Stomach (tissue), 9 donors: ENCODE results near the gene ART4. TPM values are rescaled to one million over a fixed set of nuclear protein-coding genes. Genes with fewer than 3 reads are reported as not detected.

Source experiments
- DNase-seq, 2 donors: peaks; one replicate each; pipeline versions ENCODE4 v3.0.0 to v3.0.0-alpha.2; 2013 to 2019
- H3K27ac ChIP-seq, 5 donors: fragments of 200-600 bp in 4 of 5; sonication (generic) in 4 of 5; one replicate each; pipeline ENCODE4 v1.5.1; 2013 to 2019; ENCODE audit warnings: mild to moderate bottlenecking in 1 of 5, moderate library complexity in 1 of 5
- H3K27me3 ChIP-seq, 3 donors: fragments of 200-600 bp; sonication (generic); one replicate each; pipeline ENCODE4 v1.5.1; 2017 to 2019; ENCODE audit warnings: mixed run types in 1 of 3
- H3K36me3 ChIP-seq, 4 donors: fragments of 200-600 bp; sonication (generic); 1 replicate in 3 of 4; 2 replicates in 1 of 4; pipeline ENCODE4 v1.5.1; 2016 to 2019
- H3K4me1 ChIP-seq, 4 donors: fragments of 200-600 bp; sonication (generic); one replicate each; pipeline ENCODE4 v1.5.1; 2016 to 2019
- H3K4me3 ChIP-seq, 4 donors: fragments of 200-600 bp; sonication (generic) in 3 of 4; one replicate each; pipeline ENCODE4 v1.5.1; 2016 to 2019; ENCODE audit warnings: mild to moderate bottlenecking in 1 of 4
- H3K9me3 ChIP-seq, 4 donors: fragments of 200-600 bp; sonication (generic); one replicate each; pipeline ENCODE4 v1.5.1; 2016 to 2019
- EP300 ChIP-seq: sonication (generic); formaldehyde crosslinking; IDR thresholded peaks from one replicate; pipeline ENCODE4 v1.6.1; 2017; ENCODE audit warnings: antibody characterized with exemption
- POLR2A ChIP-seq, 4 donors: fragments of 450-650 bp; IDR thresholded peaks; one replicate each; pipeline ENCODE4 v1.6.1; 2016; ENCODE audit warnings: antibody characterized with exemption in 4 of 4, control low read depth in 2 of 4, mild to moderate bottlenecking in 1 of 4, moderate library complexity in 1 of 4
- POLR2AphosphoS5 ChIP-seq, 3 donors: sonication (generic); formaldehyde crosslinking; IDR thresholded peaks; one replicate each; pipeline ENCODE4 v1.6.1; 2016; ENCODE audit warnings: antibody characterized with exemption in 3 of 3
- WGBS, 5 donors: extraction: QIAGEN DNeasy Blood & Tissue Kit in 3 of 5; methylation state at CpG; one replicate each; pipeline versions ENCODE4 v1.1.5 to v1.1.7; 2013 to 2018; 5-methylcytosine and 5-hydroxymethylcytosine counted together
- intact Hi-C: fragments of 100-400 bp; cut with DNase I; formaldehyde crosslinking; loops from one replicate; pipeline ENCODE4 v1.15.1; 2023; ENCODE audit warnings: low total_unique reads
- polyA plus RNA-seq, 3 donors: library from polyadenylated mRNA; stranded (reverse); fragments of 200-250 nt; gene quantifications; one replicate each; pipeline ENCODE4 v1.2.3, GENCODE V29; 2013
- total RNA-seq, 5 donors: library from RNA; depleted of rRNA; stranded (reverse); fragments of >200 nt; gene quantifications; one replicate each; pipeline versions ENCODE4 v1.1.0 to v1.2.3, GENCODE V29; 2014 to 2016
- TF ChIP-seq, protein P1 (sequence below), 7 experiments: fragments of 450-650 bp in 4 of 7; fragments of 200-600 bp in 3 of 7; sonication (generic) in 3 of 7; IDR thresholded peaks; one replicate each; pipeline ENCODE4 v1.5.1; 2016 to 2019; ENCODE audit warnings: antibody characterized with exemption in 7 of 7, control low read depth in 2 of 7, mild to moderate bottlenecking in 1 of 7
- donor health status: healthy with polysubstance abuse.
- donor health status: Bipolar disorder and iron deficiency.
- donor health status: healthy.

Gene ART4
- total and polyA plus RNA-seq, 8 donors: 0.03 to 2.0 (median 1.2) TPM; not detected in 4

DNA sequence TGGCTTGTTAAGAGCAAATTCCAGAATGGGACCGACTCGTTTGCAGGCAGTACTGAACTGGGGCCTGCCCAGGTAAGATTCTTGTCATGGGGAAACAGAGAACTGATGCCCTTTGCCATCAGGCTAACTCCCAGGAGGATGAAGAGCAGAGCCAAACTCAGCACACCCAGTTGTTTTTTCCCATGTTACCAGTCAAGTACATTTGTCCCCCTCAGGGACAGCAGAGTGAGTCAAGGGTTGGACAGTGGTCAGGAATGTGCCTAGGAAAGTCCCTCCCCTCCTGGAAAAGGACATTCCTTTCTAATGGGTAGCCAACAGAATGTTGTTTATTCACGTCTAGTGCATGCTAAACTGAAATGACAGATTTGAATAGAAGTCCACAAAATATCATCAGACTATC is 1.6 kb downstream of the ART4 start:
- H3K36me3 ChIP-seq: no peaks in the 10 kb centered on the region
- TF ChIP-seq POLR2AphosphoS5 (IDR thresholded peaks at IDR 0.05) (peak; percentile 49 to 69 (median 57)), POLR2A (IDR thresholded peaks at IDR 0.05) (no peak)
- intact Hi-C loops: no loop called here
- DNase-seq: peak in 1 of 2 donors; percentile 67
- H3K4me3 ChIP-seq: no peak overlapping the region
- peak overlapping the region in 4 of 5 donors; percentile 21 to 57 (median 42) for H3K27ac ChIP-seq
- 34 to 50% (median 41%) methylated on average over 3 of the region's 3 CpGs for WGBS, 5 donors
- H3K27me3 ChIP-seq: no peaks in the 10 kb centered on the region
- H3K4me1 ChIP-seq: peaks cover 10 to 48% (median 34%) of the 10 kb centered on the region in 4 donors
- no peaks in the 10 kb centered on the region for H3K9me3 ChIP-seq

DNA sequence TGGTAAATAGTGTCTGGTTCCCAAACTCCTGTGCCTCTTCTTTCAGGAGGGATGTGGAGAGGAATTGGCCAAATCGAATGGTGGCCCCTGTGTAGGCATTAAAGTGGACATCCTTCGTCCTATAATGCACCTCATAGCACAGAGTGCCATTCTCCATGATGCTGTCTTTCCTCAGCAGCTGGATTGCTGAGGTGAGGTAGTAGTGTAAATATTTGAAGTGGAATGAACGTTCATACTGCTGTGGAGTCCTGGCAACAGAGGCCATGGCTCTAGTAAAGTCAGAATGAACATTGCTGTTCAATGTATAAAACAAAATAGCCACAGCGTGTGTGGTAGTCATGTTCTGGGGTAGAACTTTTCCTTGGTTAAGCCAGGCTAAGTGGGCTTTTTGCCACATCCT is 2.7 kb downstream of the ART4 start:
- no peak overlapping the region for H3K4me3 ChIP-seq
- no peaks in the 10 kb centered on the region for H3K36me3 ChIP-seq
- no peaks in the 10 kb centered on the region for H3K27me3 ChIP-seq
- no peaks in the 10 kb centered on the region for H3K9me3 ChIP-seq
- WGBS, 5 donors: 61 to 75% (median 68%) methylated on average over 4 of the region's 4 CpGs
- peaks cover 2 to 37% (median 24%) of the 10 kb centered on the region in 4 donors for H3K4me1 ChIP-seq
- no peak overlapping the region for H3K27ac ChIP-seq
- intact Hi-C loops: no loop called here
- TF ChIP-seq POLR2AphosphoS5 (IDR thresholded peaks at IDR 0.05) (no peak), EP300 (no peak), POLR2A (IDR thresholded peaks at IDR 0.05) (no peak)
- TF ChIP-seq, protein P1, sequence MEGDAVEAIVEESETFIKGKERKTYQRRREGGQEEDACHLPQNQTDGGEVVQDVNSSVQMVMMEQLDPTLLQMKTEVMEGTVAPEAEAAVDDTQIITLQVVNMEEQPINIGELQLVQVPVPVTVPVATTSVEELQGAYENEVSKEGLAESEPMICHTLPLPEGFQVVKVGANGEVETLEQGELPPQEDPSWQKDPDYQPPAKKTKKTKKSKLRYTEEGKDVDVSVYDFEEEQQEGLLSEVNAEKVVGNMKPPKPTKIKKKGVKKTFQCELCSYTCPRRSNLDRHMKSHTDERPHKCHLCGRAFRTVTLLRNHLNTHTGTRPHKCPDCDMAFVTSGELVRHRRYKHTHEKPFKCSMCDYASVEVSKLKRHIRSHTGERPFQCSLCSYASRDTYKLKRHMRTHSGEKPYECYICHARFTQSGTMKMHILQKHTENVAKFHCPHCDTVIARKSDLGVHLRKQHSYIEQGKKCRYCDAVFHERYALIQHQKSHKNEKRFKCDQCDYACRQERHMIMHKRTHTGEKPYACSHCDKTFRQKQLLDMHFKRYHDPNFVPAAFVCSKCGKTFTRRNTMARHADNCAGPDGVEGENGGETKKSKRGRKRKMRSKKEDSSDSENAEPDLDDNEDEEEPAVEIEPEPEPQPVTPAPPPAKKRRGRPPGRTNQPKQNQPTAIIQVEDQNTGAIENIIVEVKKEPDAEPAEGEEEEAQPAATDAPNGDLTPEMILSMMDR (IDR thresholded peaks at IDR 0.05): no peak
- DNase-seq: peak in 1 of 2 donors; percentile 43

DNA sequence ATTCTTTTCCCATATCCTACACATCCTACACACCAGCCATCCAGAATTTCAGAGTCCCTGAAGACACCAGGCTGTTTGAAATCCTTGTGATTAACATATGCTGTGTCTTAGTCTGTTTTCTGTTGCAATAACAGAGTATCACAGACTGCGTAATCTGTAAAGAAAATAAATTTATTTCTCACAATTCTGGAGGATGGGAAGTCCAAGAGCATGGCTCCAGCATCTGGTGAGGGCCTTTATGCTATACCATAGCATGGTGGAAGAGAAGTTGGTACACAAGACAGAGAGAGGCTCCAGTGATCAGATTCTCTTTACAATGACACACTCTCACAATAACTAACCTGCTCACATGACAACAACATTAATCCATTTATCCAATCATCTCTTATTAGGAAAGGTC is 4.1 kb downstream of the ART4 start:
- no peaks in the 10 kb centered on the region for H3K36me3 ChIP-seq
- no peak for DNase-seq
- no peaks in the 10 kb centered on the region for H3K27me3 ChIP-seq
- no peak overlapping the region for H3K27ac ChIP-seq
- WGBS, 5 donors: 92 to 100% (median 95%) methylated on average over 1 of the region's 1 CpG
- no peak for TF ChIP-seq POLR2AphosphoS5 (IDR thresholded peaks at IDR 0.05)
- TF ChIP-seq EP300: no peak
- no peak for TF ChIP-seq POLR2A (IDR thresholded peaks at IDR 0.05)
- TF ChIP-seq, protein P1 (IDR thresholded peaks at IDR 0.05): no peak
- H3K4me1 ChIP-seq: peaks cover 0 to 30% (median 23%) of the 10 kb centered on the region in 4 donors
- H3K4me3 ChIP-seq: no peak overlapping the region
- no peaks in the 10 kb centered on the region for H3K9me3 ChIP-seq
- intact Hi-C loops: no loop called here

DNA sequence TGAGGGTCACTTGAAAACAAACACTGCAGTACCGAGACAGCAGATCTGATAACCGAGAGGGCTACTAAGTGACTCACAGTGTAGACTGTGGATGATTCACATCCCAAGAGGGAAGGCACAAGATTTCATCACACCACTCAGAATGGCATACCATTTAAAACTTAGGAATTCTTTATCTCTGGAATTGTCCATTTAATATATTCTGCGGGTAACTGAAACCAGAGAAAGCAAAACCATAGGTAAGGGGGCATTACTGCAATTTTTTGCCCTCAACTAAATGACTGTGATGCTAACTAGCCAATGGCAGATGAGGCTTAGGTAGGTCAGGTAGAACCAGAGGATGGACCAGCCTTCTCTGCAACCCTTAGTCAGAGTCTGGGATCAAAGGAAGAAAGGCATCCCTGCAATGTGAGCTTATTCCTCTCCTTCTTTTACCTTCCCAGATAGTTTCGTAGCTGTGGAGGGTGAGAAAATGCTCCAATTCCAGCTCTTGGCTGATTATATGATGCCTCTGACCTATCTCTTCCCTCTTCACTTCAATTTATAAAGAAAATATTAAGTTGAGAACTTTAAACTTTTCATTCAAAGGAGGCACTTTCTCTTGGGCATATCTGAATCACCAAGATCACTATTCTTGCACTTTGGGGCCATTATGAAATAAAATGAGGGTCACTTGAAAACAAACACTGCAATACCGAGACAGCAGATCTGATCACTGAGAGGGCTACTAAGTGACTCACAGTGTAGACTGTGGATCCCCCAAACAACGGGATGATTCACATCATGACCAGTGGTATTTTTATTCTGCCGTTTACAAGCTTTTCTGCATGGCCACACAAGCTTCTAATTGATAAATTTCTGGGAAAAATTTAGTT is 6.8 kb downstream of the ART4 start:
- TF ChIP-seq POLR2A (IDR thresholded peaks at IDR 0.05) (no peak), POLR2AphosphoS5 (IDR thresholded peaks at IDR 0.05) (no peak), EP300 (no peak)
- TF ChIP-seq, protein P1 (IDR thresholded peaks at IDR 0.05): no peak
- no peaks in the 10 kb centered on the region for H3K27me3 ChIP-seq
- H3K36me3 ChIP-seq: no peaks in the 10 kb centered on the region
- no peak for DNase-seq
- H3K4me1 ChIP-seq: peaks cover 0 to 9% (median 7%) of the 10 kb centered on the region in 4 donors
- intact Hi-C loops: no loop called here
- H3K27ac ChIP-seq: no peak overlapping the region
- 62 to 76% (median 71%) methylated on average over 7 of the region's 7 CpGs for WGBS, 5 donors
- H3K9me3 ChIP-seq: no peaks in the 10 kb centered on the region
- no peak overlapping the region for H3K4me3 ChIP-seq

DNA sequence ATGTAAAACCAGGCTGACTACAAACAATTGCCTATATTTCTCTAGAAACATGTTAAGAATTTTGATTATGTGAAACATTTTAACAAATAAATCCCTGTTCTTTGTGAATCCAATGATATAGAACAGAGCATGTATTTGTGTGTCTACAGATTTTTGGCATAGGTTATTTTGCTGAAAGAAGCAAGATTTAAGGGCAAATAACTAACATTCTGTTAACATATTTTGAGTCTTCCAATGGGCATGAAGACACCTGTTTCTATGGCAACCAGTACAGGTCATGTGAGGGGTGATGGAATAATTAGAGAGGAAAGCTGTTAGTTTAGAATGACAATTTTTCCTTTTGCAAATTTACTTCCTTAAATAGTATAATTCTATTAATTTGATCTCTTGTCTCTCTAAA is 8.8 kb downstream of the ART4 start:
- no peak overlapping the region for H3K4me3 ChIP-seq
- no peak for DNase-seq
- no peaks in the 10 kb centered on the region for H3K9me3 ChIP-seq
- TF ChIP-seq, protein P1 (IDR thresholded peaks at IDR 0.05): no peak
- no peak for TF ChIP-seq EP300
- no peak for TF ChIP-seq POLR2AphosphoS5 (IDR thresholded peaks at IDR 0.05)
- no peaks in the 10 kb centered on the region for H3K4me1 ChIP-seq
- no peak overlapping the region for H3K27ac ChIP-seq
- intact Hi-C loops: no loop called here
- no peaks in the 10 kb centered on the region for H3K36me3 ChIP-seq
- H3K27me3 ChIP-seq: no peaks in the 10 kb centered on the region
